MM.1S (cell line): ENCODE measurements around the gene MELTF.

Source experiments
- EZH2 ChIP-seq: fragments of 300-600 bp; sonication (generic); optimal IDR thresholded peaks from 2 replicates; pipeline ENCODE3; 2017; ENCODE audit warnings: low read depth, mild to moderate bottlenecking, antibody characterized with exemption, low read length, mixed read lengths
- EZH2phosphoT487 ChIP-seq: fragments of 300-600 bp; sonication (generic); IDR thresholded peaks from 2 replicates; pipeline ENCODE4 v1.6.1; 2018; ENCODE audit warnings: antibody characterized with exemption, low read length
- TF ChIP-seq, protein P1 (sequence below): fragments of 300-600 bp; sonication (generic); IDR thresholded peaks from 2 replicates; pipeline ENCODE4 v1.5.1; 2016; ENCODE audit warnings: antibody characterized with exemption, low read length, mixed read lengths

DNA sequence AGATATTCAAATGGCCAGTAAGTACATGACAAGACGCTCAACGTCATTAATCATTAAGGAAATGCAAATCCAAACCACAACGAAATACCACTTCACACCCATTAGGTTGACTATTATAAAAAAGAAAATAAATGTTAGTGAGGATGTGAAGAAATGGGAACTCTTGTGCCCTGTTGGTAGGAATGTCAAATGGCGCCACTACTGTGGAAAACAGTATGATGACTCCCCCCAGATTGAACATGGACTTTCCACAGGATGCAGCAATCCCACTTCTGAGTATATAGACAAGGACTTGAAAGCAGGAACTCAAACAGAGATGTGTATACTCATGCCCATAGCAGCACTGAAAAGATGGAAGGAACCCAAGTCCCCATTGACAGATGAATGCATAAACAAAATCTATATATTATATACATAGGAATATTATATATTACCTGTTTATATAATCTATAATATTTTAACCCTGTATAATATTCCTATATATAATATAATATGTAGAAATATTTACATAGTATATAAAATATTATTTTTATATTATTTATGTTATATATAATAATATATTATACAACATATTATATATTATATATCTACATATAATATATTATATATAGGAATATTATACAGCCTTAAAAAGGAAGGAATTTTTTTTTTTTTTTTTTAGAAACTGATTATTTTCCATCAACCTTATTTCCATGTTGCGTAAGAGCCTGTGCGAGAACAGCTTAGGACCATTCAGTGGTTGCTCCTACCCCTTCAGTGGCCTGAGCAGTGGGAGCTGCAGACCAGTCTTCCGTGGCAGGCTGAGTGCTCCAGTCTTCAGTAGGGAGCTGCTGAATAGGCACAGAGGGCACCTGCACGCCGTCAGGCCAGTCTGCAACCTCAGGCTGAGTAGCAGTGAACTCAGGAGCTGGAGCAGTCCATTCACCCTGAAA is 43.4 kb downstream of the MELTF start:
- TF ChIP-seq, protein P1, sequence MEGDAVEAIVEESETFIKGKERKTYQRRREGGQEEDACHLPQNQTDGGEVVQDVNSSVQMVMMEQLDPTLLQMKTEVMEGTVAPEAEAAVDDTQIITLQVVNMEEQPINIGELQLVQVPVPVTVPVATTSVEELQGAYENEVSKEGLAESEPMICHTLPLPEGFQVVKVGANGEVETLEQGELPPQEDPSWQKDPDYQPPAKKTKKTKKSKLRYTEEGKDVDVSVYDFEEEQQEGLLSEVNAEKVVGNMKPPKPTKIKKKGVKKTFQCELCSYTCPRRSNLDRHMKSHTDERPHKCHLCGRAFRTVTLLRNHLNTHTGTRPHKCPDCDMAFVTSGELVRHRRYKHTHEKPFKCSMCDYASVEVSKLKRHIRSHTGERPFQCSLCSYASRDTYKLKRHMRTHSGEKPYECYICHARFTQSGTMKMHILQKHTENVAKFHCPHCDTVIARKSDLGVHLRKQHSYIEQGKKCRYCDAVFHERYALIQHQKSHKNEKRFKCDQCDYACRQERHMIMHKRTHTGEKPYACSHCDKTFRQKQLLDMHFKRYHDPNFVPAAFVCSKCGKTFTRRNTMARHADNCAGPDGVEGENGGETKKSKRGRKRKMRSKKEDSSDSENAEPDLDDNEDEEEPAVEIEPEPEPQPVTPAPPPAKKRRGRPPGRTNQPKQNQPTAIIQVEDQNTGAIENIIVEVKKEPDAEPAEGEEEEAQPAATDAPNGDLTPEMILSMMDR: no peak
- TF ChIP-seq EZH2 (no peak), EZH2phosphoT487 (no peak)
